ENCODE results near the gene ANK2.

The ANK2 gene

GRCh38 chr4:113142351-113142750 lies 92.9 kb downstream of the ANK2 start:
- no peak overlapping the region for H3K4me3 ChIP-seq (ENCODE audit: low read depth, low read length)
- TF ChIP-seq CTCF (conservative IDR thresholded peaks at IDR 0.05; ENCODE audit: low read depth, low read length), result no peak
- no peak for DNase-seq (ENCODE audit: low read depth)

- H3K4me3 ChIP-seq (ENCODE audit: low read depth, low read length), result no peak overlapping the region
- no peak for TF ChIP-seq CTCF (conservative IDR thresholded peaks at IDR 0.05; ENCODE audit: low read depth, low read length)
- DNase-seq (ENCODE audit: low read depth), result peak; percentile 10
These were observed 94.6 kb downstream of the ANK2 start for GRCh38 chr4:113144091-113144490.

GRCh38 chr4:113145147-113145518 lies 95.7 kb downstream of the ANK2 start:
- no peak overlapping the region for H3K4me3 ChIP-seq (ENCODE audit: low read depth, low read length)
- TF ChIP-seq CTCF (conservative IDR thresholded peaks at IDR 0.05; ENCODE audit: low read depth, low read length), result no peak

GRCh38 chr4:113145519-113146291 lies 96.3 kb downstream of the ANK2 start:
- DNase-seq (ENCODE audit: low read depth), result no peak
- H3K4me3 ChIP-seq (ENCODE audit: low read depth, low read length), result no peak overlapping the region
- TF ChIP-seq CTCF (conservative IDR thresholded peaks at IDR 0.05; ENCODE audit: low read depth, low read length), result no peak

More at GRCh38 chr4:113145147-113145518, 95.7 kb downstream of the ANK2 start:
- no peak for DNase-seq (ENCODE audit: low read depth)

- TF ChIP-seq CTCF (conservative IDR thresholded peaks at IDR 0.05; ENCODE audit: low read depth, low read length), result no peak
These were observed 97.5 kb downstream of the ANK2 start for GRCh38 chr4:113146876-113147358.

GRCh38 chr4:113147498-113148111 lies 98.2 kb downstream of the ANK2 start:
- H3K4me3 ChIP-seq (ENCODE audit: low read depth, low read length), result no peak overlapping the region
- no peak for TF ChIP-seq CTCF (conservative IDR thresholded peaks at IDR 0.05; ENCODE audit: low read depth, low read length)
- no peak for DNase-seq (ENCODE audit: low read depth)

More at GRCh38 chr4:113146876-113147358, 97.5 kb downstream of the ANK2 start:
- peak; percentile 28 for DNase-seq (ENCODE audit: low read depth)
- H3K4me3 ChIP-seq (ENCODE audit: low read depth, low read length), result peak overlapping the region; percentile 43
